Measurements from ENCODE around the gene CDK15. TPM values are rescaled to one million over a fixed set of nuclear protein-coding genes. Genes with fewer than 3 reads are reported as not detected.
A peak's percentile ranks its signal among the peaks of the same experiment; 100 is the strongest.
"Not testable (repeated sequence)": the region's sequence is repeated elsewhere in the genome, so short reads cannot be mapped to it uniquely, and the experiment has no call there.

The CDK15 gene
- total RNA-seq, 1 donor from 2014 or later: 0.21 TPM

DNA sequence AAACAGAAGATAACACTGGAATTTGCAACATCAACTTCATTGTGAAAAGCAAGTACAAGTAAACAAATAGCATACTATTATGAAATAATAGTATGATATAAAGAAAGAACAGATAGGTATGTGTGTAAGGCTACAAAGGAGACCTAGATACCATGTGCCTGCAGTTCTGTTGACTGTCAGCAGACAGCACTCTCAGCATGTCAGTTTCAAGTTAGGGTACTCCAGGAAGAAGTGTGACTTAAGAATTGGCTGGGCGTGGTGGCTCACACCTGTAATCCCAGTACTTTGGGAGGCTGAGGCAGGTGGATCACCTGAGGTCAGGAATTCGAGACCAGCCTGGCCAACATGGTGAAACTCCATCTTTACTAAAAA, 7.4 kb upstream of the CDK15 start:
- not testable (repeated sequence) for H3K27me3 Mint-ChIP-seq (ENCODE audit: insufficient read depth, low read depth); H3K27ac ChIP-seq; H3K9me3 ChIP-seq (ENCODE audit: low read depth); H3K4me1 ChIP-seq; H3K79me2 ChIP-seq (ENCODE audit: low read depth); H3K27me3 ChIP-seq; H3K9ac ChIP-seq; H3K36me3 ChIP-seq; H3K4me3 Mint-ChIP-seq; H3K4me3 ChIP-seq; H3F3A ChIP-seq (ENCODE audit: low read depth); H3K4me2 ChIP-seq; H2AFZ ChIP-seq (replicated peaks); H3K4me1 Mint-ChIP-seq; H3K9me3 Mint-ChIP-seq; H3K36me3 Mint-ChIP-seq; H4K20me1 ChIP-seq (ENCODE audit: low read depth); H3K27ac Mint-ChIP-seq
- peak; percentile 23 for DNase-seq (ENCODE audit: low spot score)
- TF ChIP-seq, protein P1, sequence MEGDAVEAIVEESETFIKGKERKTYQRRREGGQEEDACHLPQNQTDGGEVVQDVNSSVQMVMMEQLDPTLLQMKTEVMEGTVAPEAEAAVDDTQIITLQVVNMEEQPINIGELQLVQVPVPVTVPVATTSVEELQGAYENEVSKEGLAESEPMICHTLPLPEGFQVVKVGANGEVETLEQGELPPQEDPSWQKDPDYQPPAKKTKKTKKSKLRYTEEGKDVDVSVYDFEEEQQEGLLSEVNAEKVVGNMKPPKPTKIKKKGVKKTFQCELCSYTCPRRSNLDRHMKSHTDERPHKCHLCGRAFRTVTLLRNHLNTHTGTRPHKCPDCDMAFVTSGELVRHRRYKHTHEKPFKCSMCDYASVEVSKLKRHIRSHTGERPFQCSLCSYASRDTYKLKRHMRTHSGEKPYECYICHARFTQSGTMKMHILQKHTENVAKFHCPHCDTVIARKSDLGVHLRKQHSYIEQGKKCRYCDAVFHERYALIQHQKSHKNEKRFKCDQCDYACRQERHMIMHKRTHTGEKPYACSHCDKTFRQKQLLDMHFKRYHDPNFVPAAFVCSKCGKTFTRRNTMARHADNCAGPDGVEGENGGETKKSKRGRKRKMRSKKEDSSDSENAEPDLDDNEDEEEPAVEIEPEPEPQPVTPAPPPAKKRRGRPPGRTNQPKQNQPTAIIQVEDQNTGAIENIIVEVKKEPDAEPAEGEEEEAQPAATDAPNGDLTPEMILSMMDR (IDR thresholded peaks at IDR 0.05): peak; percentile 54

DNA sequence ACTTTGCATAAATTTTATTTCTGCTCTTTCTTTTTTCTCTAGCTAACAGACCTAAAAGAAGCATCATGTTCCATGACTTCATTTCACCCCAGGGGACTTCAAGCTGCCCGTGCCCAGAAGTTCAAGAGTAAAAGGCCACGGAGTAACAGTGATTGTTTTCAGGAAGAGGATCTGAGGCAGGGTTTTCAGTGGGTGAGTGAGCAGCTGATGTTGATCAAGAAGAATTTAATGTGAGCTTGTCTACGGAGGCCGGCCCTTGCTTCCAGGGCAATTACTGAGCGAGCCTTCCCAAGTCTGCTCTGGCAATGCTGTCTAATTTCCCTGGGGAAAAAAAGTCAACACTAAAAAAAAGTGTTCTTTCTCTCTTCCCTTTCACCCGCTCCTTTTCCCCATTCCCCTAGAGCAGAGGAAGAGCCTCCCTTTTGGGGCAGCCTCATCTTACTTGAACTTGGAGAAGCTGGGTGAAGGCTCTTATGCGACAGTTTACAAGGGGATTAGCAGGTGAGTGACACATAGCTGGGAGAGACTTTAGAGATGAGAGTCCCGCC, 1.2 kb downstream of the CDK15 start:
- Histone ChIP-seq H3K4me1 (peaks cover 9% of the 10 kb centered on the region), H2AFZ (replicated peaks) (no peak overlapping the region), H3K27ac (no peak overlapping the region), H4K20me1 (ENCODE audit: low read depth) (no peaks in the 10 kb centered on the region), H3K79me2 (ENCODE audit: low read depth) (no peaks in the 10 kb centered on the region), H3K9me3 (ENCODE audit: low read depth) (no peaks in the 10 kb centered on the region), H3K4me2 (no peak overlapping the region), H3K36me3 (no peaks in the 10 kb centered on the region), H3F3A (ENCODE audit: low read depth) (no peaks in the 10 kb centered on the region), H3K9ac (no peak overlapping the region), H3K27me3 (no peaks in the 10 kb centered on the region), H3K4me3 (no peak overlapping the region)
- H3K4me1 Mint-ChIP-seq: peaks cover 25% of the 10 kb centered on the region
- DNase-seq (ENCODE audit: low spot score): no peak
- no peak overlapping the region for H3K4me3 Mint-ChIP-seq
- H3K9me3 Mint-ChIP-seq: no peaks in the 10 kb centered on the region
- no peaks in the 10 kb centered on the region for H3K36me3 Mint-ChIP-seq
- TF ChIP-seq EZH2phosphoT487 (IDR thresholded peaks at IDR 0.05) (no peak), EZH2 (IDR thresholded peaks at IDR 0.05) (no peak)
- TF ChIP-seq, protein P1 (IDR thresholded peaks at IDR 0.05): no peak
- H3K27me3 Mint-ChIP-seq (ENCODE audit: insufficient read depth, low read depth): peaks cover 2% of the 10 kb centered on the region
- peak overlapping the region; percentile 4 for H3K27ac Mint-ChIP-seq

DNA sequence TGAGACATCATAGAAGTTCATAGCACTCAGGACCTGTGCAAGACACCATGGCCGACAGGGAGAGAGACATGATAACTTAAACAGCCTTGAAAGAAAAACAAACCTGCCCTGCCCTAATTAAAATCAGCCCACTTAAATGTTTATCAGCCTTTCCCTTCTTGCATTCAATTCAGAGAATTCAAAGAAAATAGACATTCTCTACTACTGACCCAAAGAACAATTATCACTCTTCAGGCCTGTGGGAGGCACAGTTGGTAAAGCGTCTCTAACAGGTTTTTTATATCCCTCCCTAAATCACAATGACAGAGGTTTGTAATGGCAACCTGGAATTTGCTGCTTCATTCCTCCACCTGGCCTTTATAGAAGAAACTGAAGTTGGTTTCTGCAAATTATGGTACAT, 1.7 kb downstream of the CDK15 start:
- Histone ChIP-seq H3K4me3 (no peak overlapping the region), H3F3A (ENCODE audit: low read depth) (no peaks in the 10 kb centered on the region), H3K27me3 (no peaks in the 10 kb centered on the region), H3K4me2 (no peak overlapping the region), H3K27ac (no peak overlapping the region), H3K36me3 (no peaks in the 10 kb centered on the region), H3K4me1 (peaks cover 9% of the 10 kb centered on the region), H3K9me3 (ENCODE audit: low read depth) (no peaks in the 10 kb centered on the region), H2AFZ (replicated peaks) (no peak overlapping the region), H3K79me2 (ENCODE audit: low read depth) (no peaks in the 10 kb centered on the region), H4K20me1 (ENCODE audit: low read depth) (no peaks in the 10 kb centered on the region), H3K9ac (no peak overlapping the region)
- H3K4me1 Mint-ChIP-seq: peaks cover 25% of the 10 kb centered on the region
- H3K9me3 Mint-ChIP-seq: no peaks in the 10 kb centered on the region
- H3K4me3 Mint-ChIP-seq: no peak overlapping the region
- H3K27ac Mint-ChIP-seq: no peak overlapping the region
- DNase-seq (ENCODE audit: low spot score): no peak
- TF ChIP-seq, protein P1 (IDR thresholded peaks at IDR 0.05): no peak
- TF ChIP-seq EZH2phosphoT487 (IDR thresholded peaks at IDR 0.05) (no peak), EZH2 (IDR thresholded peaks at IDR 0.05) (no peak)
- peaks cover 2% of the 10 kb centered on the region for H3K27me3 Mint-ChIP-seq (ENCODE audit: insufficient read depth, low read depth)
- no peaks in the 10 kb centered on the region for H3K36me3 Mint-ChIP-seq

All from neural progenitor cell (in vitro differentiated cells).